ENCODE data around the gene DMRT3.
"Not testable (repeated sequence)": the region's sequence is repeated elsewhere in the genome, so short reads cannot be mapped to it uniquely, and the experiment has no call there.

Gene DMRT3

DNA sequence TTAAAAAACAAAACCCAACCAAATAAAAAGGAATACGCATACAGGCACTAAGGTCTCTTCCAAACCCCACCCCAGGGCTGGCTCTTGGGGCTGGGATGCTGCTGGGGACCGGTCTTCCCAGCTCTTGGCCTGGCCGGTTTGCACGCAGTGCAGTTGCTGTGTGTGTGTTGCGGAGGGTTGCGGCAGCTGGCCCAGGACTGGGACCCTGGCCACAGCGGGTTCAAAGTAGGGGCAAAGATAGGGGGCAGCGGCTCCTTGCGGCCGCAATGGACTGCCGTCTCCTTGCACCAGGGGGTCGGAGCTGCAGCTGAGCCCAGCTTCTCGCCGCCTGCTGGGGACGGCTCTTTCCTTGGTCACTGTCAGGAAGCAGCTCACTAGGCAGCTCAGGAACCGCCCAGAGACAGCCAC is 5.0 kb downstream of the DMRT3 start:
- TF ChIP-seq, protein P1, sequence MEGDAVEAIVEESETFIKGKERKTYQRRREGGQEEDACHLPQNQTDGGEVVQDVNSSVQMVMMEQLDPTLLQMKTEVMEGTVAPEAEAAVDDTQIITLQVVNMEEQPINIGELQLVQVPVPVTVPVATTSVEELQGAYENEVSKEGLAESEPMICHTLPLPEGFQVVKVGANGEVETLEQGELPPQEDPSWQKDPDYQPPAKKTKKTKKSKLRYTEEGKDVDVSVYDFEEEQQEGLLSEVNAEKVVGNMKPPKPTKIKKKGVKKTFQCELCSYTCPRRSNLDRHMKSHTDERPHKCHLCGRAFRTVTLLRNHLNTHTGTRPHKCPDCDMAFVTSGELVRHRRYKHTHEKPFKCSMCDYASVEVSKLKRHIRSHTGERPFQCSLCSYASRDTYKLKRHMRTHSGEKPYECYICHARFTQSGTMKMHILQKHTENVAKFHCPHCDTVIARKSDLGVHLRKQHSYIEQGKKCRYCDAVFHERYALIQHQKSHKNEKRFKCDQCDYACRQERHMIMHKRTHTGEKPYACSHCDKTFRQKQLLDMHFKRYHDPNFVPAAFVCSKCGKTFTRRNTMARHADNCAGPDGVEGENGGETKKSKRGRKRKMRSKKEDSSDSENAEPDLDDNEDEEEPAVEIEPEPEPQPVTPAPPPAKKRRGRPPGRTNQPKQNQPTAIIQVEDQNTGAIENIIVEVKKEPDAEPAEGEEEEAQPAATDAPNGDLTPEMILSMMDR (IDR thresholded peaks at IDR 0.05; ENCODE audit: low read depth, low read length, missing control alignments), result no peak
- DNase-seq (ENCODE audit: extremely low read depth, low read depth), result no peak
- H3K4me3 ChIP-seq (replicated peaks; ENCODE audit: low read depth, low read length), result no peak overlapping the region

DNA sequence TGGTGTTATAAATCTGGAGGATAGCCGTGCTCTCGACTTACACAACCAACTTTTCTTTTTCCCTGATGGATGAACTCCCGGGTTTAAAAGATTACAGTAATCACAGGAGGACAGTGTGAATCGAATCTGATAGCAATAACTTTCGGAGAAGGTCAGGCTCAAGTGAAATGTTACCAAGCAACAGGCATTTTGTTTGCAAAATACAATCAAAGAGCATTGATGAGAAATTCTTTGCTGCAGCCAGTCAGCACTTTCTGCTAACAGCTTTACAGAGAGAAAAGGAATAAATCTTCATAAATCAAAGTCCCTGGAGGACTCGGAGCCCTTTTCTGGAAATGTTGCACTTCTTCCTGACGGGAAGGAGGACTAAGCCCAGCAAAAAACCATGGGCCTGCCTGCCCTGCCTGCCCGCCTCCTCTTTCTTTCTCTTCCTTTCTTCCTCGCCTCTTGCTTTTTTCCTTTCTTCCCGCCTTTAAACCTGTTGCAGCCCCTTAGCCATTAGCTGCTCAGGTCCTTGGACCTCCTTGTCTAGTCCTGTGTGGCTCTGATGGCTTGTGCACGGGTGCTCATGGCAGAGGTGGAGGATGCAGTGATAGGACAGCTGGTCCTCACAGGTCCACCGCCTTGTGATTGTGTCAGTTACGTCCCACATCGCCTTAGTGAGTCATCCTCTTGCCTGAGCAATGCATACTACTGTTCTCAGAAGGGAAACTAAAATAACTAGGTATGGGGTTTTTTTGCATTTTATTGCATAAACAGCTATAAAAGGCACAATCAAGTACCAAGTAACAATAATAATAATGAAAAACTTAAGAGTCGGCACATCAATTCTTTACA is 6.2 kb downstream of the DMRT3 start:
- H3K4me3 ChIP-seq (replicated peaks; ENCODE audit: low read depth, low read length), result no peak overlapping the region
- TF ChIP-seq, protein P1 (IDR thresholded peaks at IDR 0.05; ENCODE audit: low read depth, low read length, missing control alignments), result no peak
- no peak for DNase-seq (ENCODE audit: extremely low read depth, low read depth)

DNA sequence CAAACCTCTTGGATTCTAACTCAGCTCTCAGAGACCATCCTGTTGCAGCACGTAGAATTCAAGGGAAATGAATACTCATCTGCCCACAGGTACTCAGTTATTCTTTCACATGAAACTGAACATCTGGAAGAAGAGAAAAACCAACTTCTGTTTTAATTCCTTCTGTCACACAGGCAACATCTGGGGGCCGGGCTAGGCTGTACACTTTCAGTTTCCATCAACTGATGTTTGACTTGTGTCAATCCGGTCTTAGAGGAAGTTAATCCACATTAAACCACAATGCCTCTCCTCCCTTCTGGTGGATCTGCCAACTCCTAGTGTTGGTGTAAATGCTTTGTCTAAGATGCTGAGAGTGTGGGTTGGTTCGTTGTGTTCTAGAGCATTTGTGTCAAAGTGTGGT is 17.6 kb downstream of the DMRT3 start:
- no peak for DNase-seq (ENCODE audit: extremely low read depth, low read depth)
- no peak overlapping the region for H3K4me3 ChIP-seq (replicated peaks; ENCODE audit: low read depth, low read length)
- TF ChIP-seq, protein P1 (IDR thresholded peaks at IDR 0.05; ENCODE audit: low read depth, low read length, missing control alignments), result no peak

DNA sequence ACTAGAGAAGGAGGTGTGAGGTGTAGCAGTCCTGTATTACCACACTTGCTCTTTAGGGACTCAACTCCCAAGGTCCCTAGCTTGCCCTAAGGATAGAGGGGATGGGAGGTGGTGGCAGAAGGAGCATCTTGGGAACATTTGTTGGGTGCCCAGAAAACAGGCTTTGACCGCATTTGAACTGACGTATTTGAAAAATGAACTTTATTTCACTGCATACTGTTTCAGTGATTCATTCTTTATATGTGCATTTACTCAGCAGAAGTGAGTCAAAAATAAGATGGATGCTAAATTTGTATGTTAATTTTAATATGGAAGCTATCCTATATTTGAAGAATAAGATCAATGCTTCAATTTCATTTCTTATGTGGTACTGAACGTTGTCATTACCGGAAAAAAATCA is 18.7 kb downstream of the DMRT3 start:
- DNase-seq (ENCODE audit: extremely low read depth, low read depth), result no peak
- no peak overlapping the region for H3K4me3 ChIP-seq (replicated peaks; ENCODE audit: low read depth, low read length)
- TF ChIP-seq, protein P1 (IDR thresholded peaks at IDR 0.05; ENCODE audit: low read depth, low read length, missing control alignments), result no peak

DNA sequence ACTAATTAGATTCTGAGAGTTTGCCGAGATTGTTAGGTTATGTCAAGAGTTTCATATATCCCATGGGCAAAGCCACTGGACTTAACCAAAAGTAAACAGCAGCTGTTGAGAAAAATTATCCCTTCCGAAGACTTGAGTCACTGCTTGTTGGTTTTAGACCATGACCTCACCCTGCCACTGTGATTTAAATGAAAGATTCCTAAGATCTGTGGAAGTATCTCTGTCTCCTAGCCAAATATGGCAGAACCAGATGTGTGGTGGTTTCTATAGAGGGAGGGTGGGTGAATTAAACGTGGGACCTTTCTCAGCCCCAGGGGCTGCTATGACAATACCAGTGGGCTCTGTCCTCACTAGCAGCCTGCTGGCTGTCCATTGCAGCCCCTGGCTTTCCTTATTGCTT is 19.3 kb downstream of the DMRT3 start:
- H3K4me3 ChIP-seq (replicated peaks; ENCODE audit: low read depth, low read length), result no peak overlapping the region
- TF ChIP-seq, protein P1 (IDR thresholded peaks at IDR 0.05; ENCODE audit: low read depth, low read length, missing control alignments), result no peak
- DNase-seq (ENCODE audit: extremely low read depth, low read depth), result peak; percentile 15

DNA sequence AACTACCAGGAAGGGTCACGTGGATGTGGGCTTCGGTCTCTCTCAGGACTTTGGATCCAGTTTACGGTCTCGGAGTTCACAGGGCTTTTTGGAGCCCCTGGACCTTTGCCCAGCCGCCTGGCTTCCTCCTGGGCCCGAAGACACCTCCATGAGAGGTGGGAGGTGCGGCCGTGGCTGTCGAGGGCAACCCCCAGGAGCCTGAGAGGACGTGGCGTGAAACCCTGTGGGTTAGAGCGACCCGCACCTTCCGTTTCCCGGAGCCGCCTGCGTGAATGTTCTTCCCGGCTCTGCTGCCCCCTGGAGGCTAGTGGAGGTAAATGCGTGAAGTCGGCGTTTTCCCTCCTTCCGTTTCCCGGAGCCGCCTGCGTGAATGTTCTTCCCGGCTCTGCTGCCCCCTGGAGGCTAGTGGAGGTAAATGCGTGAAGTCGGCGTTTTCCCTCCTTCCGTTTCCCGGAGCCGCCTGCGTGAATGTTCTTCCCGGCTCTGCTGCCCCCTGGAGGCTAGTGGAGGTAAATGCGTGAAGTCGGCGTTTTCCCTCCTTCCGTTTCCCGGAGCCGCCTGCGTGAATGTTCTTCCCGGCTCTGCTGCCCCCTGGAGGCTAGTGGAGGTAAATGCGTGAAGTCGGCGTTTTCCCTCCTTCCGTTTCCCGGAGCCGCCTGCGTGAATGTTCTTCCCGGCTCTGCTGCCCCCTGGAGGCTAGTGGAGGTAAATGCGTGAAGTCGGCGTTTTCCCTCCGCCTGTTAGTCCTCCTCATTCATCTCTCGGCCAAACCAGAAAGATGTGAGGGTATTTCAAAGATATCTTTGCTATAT is 22.1 kb downstream of the DMRT3 start:
- TF ChIP-seq, protein P1 (IDR thresholded peaks at IDR 0.05; ENCODE audit: low read depth, low read length, missing control alignments), result peak; percentile 45
- DNase-seq (ENCODE audit: extremely low read depth, low read depth); H3K4me3 ChIP-seq (replicated peaks; ENCODE audit: low read depth, low read length): not testable (repeated sequence)

Measured in HFF-Myc (cell line).